Body of pancreas (tissue), 4 donors: ENCODE measurements around the gene HLF. TPM values are rescaled to one million over a fixed set of nuclear protein-coding genes. Genes with fewer than 3 reads are reported as not detected.

ENCODE experiments used
- ATAC-seq: fragments of 150-250 bp; one replicate; pipeline ENCODE4 v1.9.1; 2016
- DNase-seq, 4 donors: peaks; one replicate each; pipeline ENCODE4 v3.0.0-alpha.2; 2019
- H3K27ac ChIP-seq, 4 donors: fragments of 200-600 bp; sonication (generic); 1 replicate in 3 of 4; 2 replicates in 1 of 4; pipeline versions ENCODE4 v1.5.1 to v1.6.1; 2016 to 2019; ENCODE audit warnings: mild to moderate bottlenecking in 1 of 4, mixed read lengths in 1 of 4, moderate library complexity in 1 of 4
- H3K27me3 ChIP-seq, 2 donors: fragments of 200-600 bp; sonication (generic); one replicate each; pipeline ENCODE4 v1.6.0; 2016; ENCODE audit warnings: mild to moderate bottlenecking in 1 of 2
- H3K36me3 ChIP-seq, 2 donors: fragments of 200-600 bp; sonication (generic); replicated peaks in 1 of 2; 2 replicates each; pipeline ENCODE4 v1.5.1; 2016; ENCODE audit warnings: low read depth in 2 of 2; ENCODE audit not compliant: insufficient read depth in 1 of 2
- H3K4me1 ChIP-seq: fragments of 200-600 bp; sonication (generic); one replicate; pipeline ENCODE4 v1.6.0; 2016
- H3K4me3 ChIP-seq, 2 donors: fragments of 200-600 bp; sonication (generic); 1 replicate in 1 of 2; 2 replicates in 1 of 2; pipeline ENCODE4 v1.5.1; 2016 to 2019
- H3K9me3 ChIP-seq, 3 donors: fragments of 200-600 bp; sonication (generic); 1 replicate in 2 of 3; 2 replicates in 1 of 3; pipeline ENCODE4 v1.5.1; 2016
- POLR2A ChIP-seq, 3 donors: fragments of 450-650 bp; IDR thresholded peaks; one replicate each; pipeline ENCODE4 v1.6.1; 2016; ENCODE audit warnings: antibody characterized with exemption in 3 of 3, mild to moderate bottlenecking in 2 of 3
- WGBS, 2 donors: methylation state at CpG; one replicate each; pipeline ENCODE4 v1.1.5; 2017; 5-methylcytosine and 5-hydroxymethylcytosine counted together
- intact Hi-C: fragments of 100-400 bp; cut with DNase I; formaldehyde crosslinking; loops from one replicate; pipeline ENCODE4 v1.15.1; 2023
- total RNA-seq, 2 donors: library from RNA; depleted of rRNA; stranded (reverse); fragments of >200 nt; gene quantifications; one replicate each; pipeline ENCODE4 v1.1.0, GENCODE V29; 2016
- TF ChIP-seq, protein P1 (sequence below), 7 experiments: fragments of 450-650 bp in 4 of 7; fragments of 200-600 bp in 3 of 7; sonication (generic) in 3 of 7; IDR thresholded peaks; one replicate each; pipeline ENCODE4 v1.5.1; 2016 to 2019; ENCODE audit warnings: antibody characterized with exemption in 7 of 7

HLF gene
- total RNA-seq, 2 donors from 2014 or later, result 4.2 to 4.9 TPM

DNA sequence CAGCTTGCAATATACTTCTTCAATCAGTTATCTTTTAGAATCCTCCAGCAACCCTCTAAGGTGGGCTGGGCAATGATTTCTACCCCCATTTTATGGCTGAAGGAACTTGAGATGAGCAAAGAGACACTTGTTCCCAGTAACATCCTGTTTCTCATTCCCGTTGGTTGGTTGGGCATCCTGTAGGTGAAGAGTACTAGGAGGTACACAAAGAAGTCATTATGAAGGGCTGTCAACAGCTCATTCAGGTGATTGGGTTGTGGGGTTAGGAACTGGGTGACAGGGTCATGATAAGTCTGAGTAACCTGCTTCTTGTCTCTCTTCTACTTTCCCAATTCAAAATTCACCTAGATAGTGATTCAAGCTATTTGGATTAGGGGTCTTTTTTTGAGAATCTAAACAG lies 80.4 kb downstream of the HLF start:
- no peak for ATAC-seq
- Histone ChIP-seq H3K4me3 (no peak overlapping the region), H3K27ac (no peak overlapping the region), H3K4me1 (no peaks in the 10 kb centered on the region), H3K9me3 (no peaks in the 10 kb centered on the region), H3K36me3 (no peaks in the 10 kb centered on the region), H3K27me3 (no peaks in the 10 kb centered on the region)
- intact Hi-C loops, result loop anchor here (10.0 kb wide), 1 partner anchor 350 kb away; no protein-coding TSS in a partner anchor
- TF ChIP-seq, protein P1, sequence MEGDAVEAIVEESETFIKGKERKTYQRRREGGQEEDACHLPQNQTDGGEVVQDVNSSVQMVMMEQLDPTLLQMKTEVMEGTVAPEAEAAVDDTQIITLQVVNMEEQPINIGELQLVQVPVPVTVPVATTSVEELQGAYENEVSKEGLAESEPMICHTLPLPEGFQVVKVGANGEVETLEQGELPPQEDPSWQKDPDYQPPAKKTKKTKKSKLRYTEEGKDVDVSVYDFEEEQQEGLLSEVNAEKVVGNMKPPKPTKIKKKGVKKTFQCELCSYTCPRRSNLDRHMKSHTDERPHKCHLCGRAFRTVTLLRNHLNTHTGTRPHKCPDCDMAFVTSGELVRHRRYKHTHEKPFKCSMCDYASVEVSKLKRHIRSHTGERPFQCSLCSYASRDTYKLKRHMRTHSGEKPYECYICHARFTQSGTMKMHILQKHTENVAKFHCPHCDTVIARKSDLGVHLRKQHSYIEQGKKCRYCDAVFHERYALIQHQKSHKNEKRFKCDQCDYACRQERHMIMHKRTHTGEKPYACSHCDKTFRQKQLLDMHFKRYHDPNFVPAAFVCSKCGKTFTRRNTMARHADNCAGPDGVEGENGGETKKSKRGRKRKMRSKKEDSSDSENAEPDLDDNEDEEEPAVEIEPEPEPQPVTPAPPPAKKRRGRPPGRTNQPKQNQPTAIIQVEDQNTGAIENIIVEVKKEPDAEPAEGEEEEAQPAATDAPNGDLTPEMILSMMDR (IDR thresholded peaks at IDR 0.05), result no peak
- no peak for TF ChIP-seq POLR2A (IDR thresholded peaks at IDR 0.05)
- WGBS, 2 donors, result 52 to 78% methylated on average over 1 of the region's 1 CpG
- no peak for DNase-seq

DNA sequence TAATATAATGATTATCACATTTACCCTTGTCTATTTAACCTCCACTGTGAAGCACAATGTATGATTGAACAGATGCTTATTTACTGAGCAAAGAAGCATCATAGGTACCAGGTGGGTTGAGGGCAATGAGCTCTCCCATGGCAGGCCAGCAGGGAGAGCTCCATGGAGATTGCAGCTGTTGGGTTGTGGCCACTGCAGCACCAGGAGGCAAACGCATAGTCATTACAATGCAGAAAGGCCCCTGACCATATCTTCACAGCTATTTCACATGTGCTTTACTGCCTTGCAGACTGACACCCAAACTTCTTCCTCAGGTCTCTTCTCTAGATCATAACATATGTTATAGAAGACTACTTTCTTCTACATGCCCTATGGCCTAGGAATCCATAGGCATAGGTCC lies 81.9 kb downstream of the HLF start:
- H3K27me3 ChIP-seq, result no peaks in the 10 kb centered on the region
- H3K4me3 ChIP-seq, result no peak overlapping the region
- ATAC-seq (no peak), DNase-seq (no peak)
- no peaks in the 10 kb centered on the region for H3K9me3 ChIP-seq
- WGBS, 2 donors, result 95 to 100% methylated on average over 1 of the region's 1 CpG
- no peak overlapping the region for H3K27ac ChIP-seq
- H3K36me3 ChIP-seq, result no peaks in the 10 kb centered on the region
- TF ChIP-seq POLR2A (IDR thresholded peaks at IDR 0.05), result no peak
- TF ChIP-seq, protein P1 (IDR thresholded peaks at IDR 0.05), result no peak
- no peaks in the 10 kb centered on the region for H3K4me1 ChIP-seq
- intact Hi-C loops, result loop anchor here (10.0 kb wide), 1 partner anchor 352 kb away; no protein-coding TSS in a partner anchor

DNA sequence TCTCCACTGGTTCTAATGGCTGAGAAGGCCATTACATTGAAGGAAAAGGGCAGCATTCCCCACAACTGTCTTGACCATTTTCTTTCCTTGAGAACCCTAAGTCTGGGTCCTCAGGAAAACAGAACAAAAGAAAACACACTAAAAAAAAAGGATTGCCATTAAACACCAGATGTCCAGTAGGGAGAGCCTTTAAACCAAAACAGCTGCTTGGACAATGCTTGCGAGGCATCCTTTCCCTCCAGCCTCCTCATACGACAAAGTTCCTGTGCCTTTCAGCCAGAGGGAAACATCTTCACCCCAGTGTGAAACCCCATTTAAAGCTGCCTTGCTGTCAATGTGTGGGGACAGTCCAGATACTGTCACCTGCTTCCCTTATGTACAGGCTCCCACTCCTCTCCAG lies 82.6 kb downstream of the HLF start:
- Histone ChIP-seq H3K4me3 (no peak overlapping the region), H3K27me3 (no peaks in the 10 kb centered on the region), H3K27ac (no peak overlapping the region), H3K9me3 (no peaks in the 10 kb centered on the region), H3K36me3 (no peaks in the 10 kb centered on the region), H3K4me1 (no peaks in the 10 kb centered on the region)
- intact Hi-C loops, result loop anchor here (10.0 kb wide), 1 partner anchor 353 kb away; no protein-coding TSS in a partner anchor
- no peak for DNase-seq
- 71 to 100% methylated on average over 2 of the region's 2 CpGs for WGBS, 2 donors
- no peak for ATAC-seq
- no peak for TF ChIP-seq POLR2A (IDR thresholded peaks at IDR 0.05)
- TF ChIP-seq, protein P1 (IDR thresholded peaks at IDR 0.05), result no peak

DNA sequence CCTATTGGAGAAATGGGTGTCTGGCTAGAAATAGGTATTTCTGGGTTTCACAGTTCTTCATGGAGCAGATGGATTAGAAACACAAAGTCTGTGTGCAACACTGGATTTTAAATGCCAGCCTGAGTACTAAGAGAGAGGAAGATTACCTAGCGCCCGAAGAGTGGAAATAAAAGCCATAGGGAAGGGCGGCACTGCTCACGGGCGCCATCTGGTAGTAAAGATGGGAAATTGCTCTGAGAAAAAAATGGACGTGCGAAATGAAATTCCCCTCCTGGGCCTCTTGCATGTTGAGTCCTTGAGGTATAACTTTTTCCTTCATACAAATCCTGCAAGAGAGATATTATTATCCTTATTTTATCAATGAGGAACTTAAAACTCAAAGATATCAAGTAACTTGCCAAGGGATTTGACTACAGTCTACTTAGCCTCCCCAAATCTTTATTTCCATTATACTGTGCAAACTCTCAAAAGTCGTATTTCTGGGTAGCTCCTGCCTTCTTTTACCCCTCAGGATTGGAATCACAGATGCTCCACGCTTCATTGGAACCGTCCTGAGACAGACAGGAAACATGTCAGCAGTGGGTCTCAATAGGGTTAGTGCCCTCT lies 84.1 kb downstream of the HLF start:
- H3K9me3 ChIP-seq, result no peaks in the 10 kb centered on the region
- H3K36me3 ChIP-seq, result no peaks in the 10 kb centered on the region
- no peaks in the 10 kb centered on the region for H3K27me3 ChIP-seq
- ATAC-seq (peak; percentile 72), DNase-seq (peak; percentile 44 to 59 (median 48))
- no peaks in the 10 kb centered on the region for H3K4me1 ChIP-seq
- intact Hi-C loops, result loop anchor here (10.0 kb wide), 1 partner anchor 354 kb away; no protein-coding TSS in a partner anchor
- H3K27ac ChIP-seq, result no peak overlapping the region
- no peak for TF ChIP-seq POLR2A (IDR thresholded peaks at IDR 0.05)
- TF ChIP-seq, protein P1 (IDR thresholded peaks at IDR 0.05), result peak; percentile 68 to 86 (median 74)
- no peak overlapping the region for H3K4me3 ChIP-seq
- WGBS, 2 donors, result 12 to 13% methylated on average over 10 of the region's 10 CpGs

DNA sequence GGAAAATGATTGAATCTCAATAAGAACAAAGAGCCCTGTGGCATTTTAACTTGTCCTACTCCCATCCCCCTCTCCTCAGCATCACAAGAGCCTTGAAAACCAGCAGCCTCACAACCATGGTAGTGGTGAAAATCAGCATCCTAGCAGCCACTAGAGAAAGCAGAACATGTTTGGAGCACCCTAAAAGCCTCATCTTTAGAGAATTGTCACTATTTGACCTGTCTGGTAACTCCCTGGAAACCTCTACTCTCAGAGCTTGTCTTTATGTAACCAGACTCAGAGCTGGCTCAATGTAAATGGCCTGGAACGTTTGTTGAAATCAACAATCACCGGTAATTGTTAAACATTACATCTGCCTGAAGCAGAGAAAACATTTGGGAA lies 86.1 kb downstream of the HLF start:
- Histone ChIP-seq H3K27me3 (no peaks in the 10 kb centered on the region), H3K27ac (no peak overlapping the region), H3K4me3 (no peak overlapping the region), H3K36me3 (no peaks in the 10 kb centered on the region), H3K9me3 (no peaks in the 10 kb centered on the region), H3K4me1 (no peaks in the 10 kb centered on the region)
- no peak for TF ChIP-seq POLR2A (IDR thresholded peaks at IDR 0.05)
- TF ChIP-seq, protein P1 (IDR thresholded peaks at IDR 0.05), result no peak
- 30 to 36% methylated on average over 2 of the region's 2 CpGs for WGBS, 2 donors
- intact Hi-C loops, result no loop called here
- ATAC-seq (no peak), DNase-seq (no peak)
